ENCODE data around the gene KHSRP. TPM values are rescaled to one million over a fixed set of nuclear protein-coding genes. Genes with fewer than 3 reads are reported as not detected.

Gene KHSRP
- total RNA-seq, 2 experiments from 2014 or later = 366 to 370 TPM

GRCh38 chr19:6396305-6396704, 28.3 kb downstream of the KHSRP start:
- Mint-ChIP-seq H3K27me3 (no peaks in the 10 kb centered on the region), H3K36me3 (ENCODE audit: low read depth) (peaks cover 11% of the 10 kb centered on the region), H3K9me3 (no peaks in the 10 kb centered on the region), H3K4me1 (ENCODE audit: low read depth) (peaks cover 13% of the 10 kb centered on the region), H3K4me3 (no peak overlapping the region), H3K27ac (no peak overlapping the region)
- TF ChIP-seq, protein P1, sequence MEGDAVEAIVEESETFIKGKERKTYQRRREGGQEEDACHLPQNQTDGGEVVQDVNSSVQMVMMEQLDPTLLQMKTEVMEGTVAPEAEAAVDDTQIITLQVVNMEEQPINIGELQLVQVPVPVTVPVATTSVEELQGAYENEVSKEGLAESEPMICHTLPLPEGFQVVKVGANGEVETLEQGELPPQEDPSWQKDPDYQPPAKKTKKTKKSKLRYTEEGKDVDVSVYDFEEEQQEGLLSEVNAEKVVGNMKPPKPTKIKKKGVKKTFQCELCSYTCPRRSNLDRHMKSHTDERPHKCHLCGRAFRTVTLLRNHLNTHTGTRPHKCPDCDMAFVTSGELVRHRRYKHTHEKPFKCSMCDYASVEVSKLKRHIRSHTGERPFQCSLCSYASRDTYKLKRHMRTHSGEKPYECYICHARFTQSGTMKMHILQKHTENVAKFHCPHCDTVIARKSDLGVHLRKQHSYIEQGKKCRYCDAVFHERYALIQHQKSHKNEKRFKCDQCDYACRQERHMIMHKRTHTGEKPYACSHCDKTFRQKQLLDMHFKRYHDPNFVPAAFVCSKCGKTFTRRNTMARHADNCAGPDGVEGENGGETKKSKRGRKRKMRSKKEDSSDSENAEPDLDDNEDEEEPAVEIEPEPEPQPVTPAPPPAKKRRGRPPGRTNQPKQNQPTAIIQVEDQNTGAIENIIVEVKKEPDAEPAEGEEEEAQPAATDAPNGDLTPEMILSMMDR (IDR thresholded peaks at IDR 0.05) = no peak
- intact Hi-C loops (cut with micrococcal nuclease) = no loop called here
- ChIA-PET POLR2A (no interaction called here), CTCF (interaction anchor here (0.7 kb wide), 1 partner anchor 19 kb away, joined by 3 read pairs; no protein-coding TSS in a partner anchor)
- DNase-seq (no peak), ATAC-seq (no peak)

DNA sequence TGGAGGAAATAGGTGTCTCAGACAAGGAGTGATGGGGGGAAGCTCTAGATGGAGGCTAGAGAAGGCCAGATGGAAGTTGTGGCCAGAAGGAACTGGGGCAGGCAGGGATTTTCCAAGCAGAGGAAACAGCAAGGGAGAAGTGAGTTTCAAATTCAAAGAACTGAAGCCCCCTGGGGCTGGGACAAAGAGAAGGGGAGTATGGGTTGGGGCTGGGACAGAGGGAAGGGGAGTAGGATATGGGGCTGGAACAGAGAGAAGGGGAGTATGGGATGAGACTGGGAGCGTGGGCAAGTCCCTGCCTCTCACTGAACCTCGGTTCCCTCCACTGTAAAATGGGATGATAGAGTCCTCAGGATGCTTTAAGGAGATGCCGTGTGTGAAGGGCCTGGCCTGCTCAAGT, 29.8 kb downstream of the KHSRP start:
- TF ChIP-seq, protein P1 (IDR thresholded peaks at IDR 0.05) = no peak
- Mint-ChIP-seq H3K4me1 (ENCODE audit: low read depth) (peaks cover 17% of the 10 kb centered on the region), H3K4me3 (peak overlapping the region; percentile 11), H3K9me3 (no peaks in the 10 kb centered on the region), H3K27ac (peak overlapping the region; percentile 54), H3K27me3 (no peaks in the 10 kb centered on the region), H3K36me3 (ENCODE audit: low read depth) (peaks cover 17% of the 10 kb centered on the region)
- DNase-seq (no peak), ATAC-seq (no peak)
- ChIA-PET CTCF (no interaction called here), POLR2A (interaction anchor here (1.5 to 1.9 kb wide), 2 partner anchors 9 to 87 kb away, joined by 5 to 6 read pairs; partner anchors contain the start of gene DENND1C)
- intact Hi-C loops (cut with micrococcal nuclease) = no loop called here

- no peaks in the 10 kb centered on the region for H3K9me3 Mint-ChIP-seq
- POLR2A ChIA-PET = interaction anchor here (0.7 to 1.9 kb wide), 8 partner anchors 9 to 88 kb away, joined by 3 to 7 read pairs (median 4); partner anchors contain the start of genes CLPP, DENND1C and KHSRP
- H3K4me3 Mint-ChIP-seq = peak overlapping the region; percentile 80
- DNase-seq = peak; percentile 87
- no peak for ATAC-seq
- H3K27ac Mint-ChIP-seq = peak overlapping the region; percentile 97
- CTCF ChIA-PET = interaction anchor here (1.0 kb wide), 1 partner anchor 18 kb away, joined by 3 read pairs; no protein-coding TSS in a partner anchor
- H3K36me3 Mint-ChIP-seq (ENCODE audit: low read depth) = peaks cover 18% of the 10 kb centered on the region
- no peaks in the 10 kb centered on the region for H3K27me3 Mint-ChIP-seq
- intact Hi-C loops (cut with micrococcal nuclease) = no loop called here
- peaks cover 17% of the 10 kb centered on the region for H3K4me1 Mint-ChIP-seq (ENCODE audit: low read depth)
- TF ChIP-seq, protein P1 (IDR thresholded peaks at IDR 0.05) = no peak
Observed at GRCh38 chr19:6393983-6394412, 30.6 kb downstream of the KHSRP start.

GRCh38 chr19:6393074-6393982, 31.3 kb downstream of the KHSRP start, which contains the start of gene GTF2F1:
Gene GTF2F1, minus strand, starts transcription at chr19:6393164. Its CDS starts 169 bp downstream, at chr19:6392995.
- DNase-seq (peak; percentile 97), ATAC-seq (peak; percentile 86)
- Mint-ChIP-seq H3K36me3 (ENCODE audit: low read depth) (peaks cover 21% of the 10 kb centered on the region), H3K27ac (peak within 1 kb of the TSS; percentile 97), H3K27me3 (no peaks in the 10 kb centered on the region), H3K9me3 (no peaks in the 10 kb centered on the region), H3K4me3 (peak within 1 kb of the TSS; percentile 80), H3K4me1 (ENCODE audit: low read depth) (peaks cover 17% of the 10 kb centered on the region)
- CTCF ChIA-PET = interaction anchor here (1.0 kb wide), 1 partner anchor 19 kb away, joined by 3 read pairs; no protein-coding TSS in a partner anchor
- intact Hi-C loops (cut with micrococcal nuclease) = no loop called here
- POLR2A ChIA-PET = interaction anchor here (0.6 to 1.9 kb wide), 9 partner anchors 10 to 1506 kb away, joined by 3 to 7 read pairs (median 4); partner anchors contain the start of genes CLPP, DENND1C and KHSRP
- TF ChIP-seq, protein P1 (IDR thresholded peaks at IDR 0.05) = peak; percentile 28

All from activated CD8-positive, alpha-beta T cell treated with anti-CD3 and anti-CD28 coated beads for 36 hours (primary cell).